CD4-positive, alpha-beta T cell treated with Interleukin-6 for 4 hours (primary cell): Measurements from ENCODE around the gene MEMO1.
"Not testable (repeated sequence)": the region's sequence is repeated elsewhere in the genome, so short reads cannot be mapped to it uniquely, and the experiment has no call there.

Source experiments
- DNase-seq: peaks from one replicate; pipeline ENCODE4 v3.0.0-alpha.2; 2020; ENCODE audit warnings: mixed read lengths

The MEMO1 gene

GRCh38 chr2:31956312-31956711 lies 54.5 kb downstream of the MEMO1 start:
- no peak for DNase-seq

- not testable (repeated sequence) for DNase-seq
Measured at GRCh38 chr2:31953095-31953494, 57.7 kb downstream of the MEMO1 start.

- DNase-seq: no peak
Measured at GRCh38 chr2:31950946-31951562, 59.8 kb downstream of the MEMO1 start.

GRCh38 chr2:31947871-31948270 lies 62.9 kb downstream of the MEMO1 start:
- DNase-seq: no peak

- DNase-seq: no peak
Measured at GRCh38 chr2:31946838-31947237, 64.0 kb downstream of the MEMO1 start.

- no peak for DNase-seq
Measured at GRCh38 chr2:31945572-31945935, 65.3 kb downstream of the MEMO1 start.

GRCh38 chr2:31944828-31945571 lies 65.8 kb downstream of the MEMO1 start:
- no peak for DNase-seq

GRCh38 chr2:31943636-31944225 lies 67.1 kb downstream of the MEMO1 start:
- no peak for DNase-seq

GRCh38 chr2:31940920-31941319 lies 69.9 kb downstream of the MEMO1 start:
- DNase-seq: no peak

- no peak for DNase-seq
Measured at GRCh38 chr2:31937741-31938140, 73.1 kb downstream of the MEMO1 start.

GRCh38 chr2:31935370-31935769 lies 75.4 kb downstream of the MEMO1 start:
- no peak for DNase-seq

- no peak for DNase-seq
Measured at GRCh38 chr2:31933066-31933465, 77.7 kb downstream of the MEMO1 start.

GRCh38 chr2:31932589-31932988 lies 78.2 kb downstream of the MEMO1 start:
- DNase-seq: no peak

GRCh38 chr2:31931916-31932315 lies 78.9 kb downstream of the MEMO1 start:
- DNase-seq: no peak

GRCh38 chr2:31925517-31925916 lies 85.3 kb downstream of the MEMO1 start:
- DNase-seq: no peak

- DNase-seq: no peak
Measured at GRCh38 chr2:31923662-31924061, 87.1 kb downstream of the MEMO1 start.

- DNase-seq: no peak
Measured at GRCh38 chr2:31922542-31923408, 88.0 kb downstream of the MEMO1 start.

- no peak for DNase-seq
Measured at GRCh38 chr2:31920962-31921361, 89.8 kb downstream of the MEMO1 start.

GRCh38 chr2:31919499-31919898 lies 91.3 kb downstream of the MEMO1 start:
- DNase-seq: no peak

- no peak for DNase-seq
Measured at GRCh38 chr2:31909661-31910060, 101.1 kb downstream of the MEMO1 start.

GRCh38 chr2:31907491-31907890 lies 103.3 kb downstream of the MEMO1 start:
- not testable (repeated sequence) for DNase-seq

GRCh38 chr2:31903109-31903780 lies 107.6 kb downstream of the MEMO1 start:
- DNase-seq: no peak

- no peak for DNase-seq
Measured at GRCh38 chr2:31901900-31902299, 108.9 kb downstream of the MEMO1 start.
